ENCODE measurements around the gene FREM2.

Gene FREM2

GRCh38 chr13:38830442-38831045 is 143.7 kb downstream of the FREM2 start:
- DNase-seq = no peak

- DNase-seq = no peak
Measured at GRCh38 chr13:38844581-38844980, 157.7 kb downstream of the FREM2 start.

- DNase-seq = no peak
Measured at GRCh38 chr13:38848360-38848759, 161.5 kb downstream of the FREM2 start.

GRCh38 chr13:38849315-38849714 is 162.4 kb downstream of the FREM2 start:
- no peak for DNase-seq

- DNase-seq = no peak
Measured at GRCh38 chr13:38850868-38851626, 164.2 kb downstream of the FREM2 start.

- DNase-seq = no peak
Measured at GRCh38 chr13:38854226-38854625, 167.3 kb downstream of the FREM2 start.

GRCh38 chr13:38856065-38856464 is 169.2 kb downstream of the FREM2 start:
- DNase-seq = no peak

GRCh38 chr13:38862443-38862842 is 175.6 kb downstream of the FREM2 start:
- no peak for DNase-seq

- DNase-seq = no peak
Measured at GRCh38 chr13:38863536-38863935, 176.7 kb downstream of the FREM2 start.

- peak in 1 of 2 experiments; percentile 0 for DNase-seq
Measured at GRCh38 chr13:38866649-38867048, 179.8 kb downstream of the FREM2 start.

GRCh38 chr13:38868399-38868798 is 181.5 kb downstream of the FREM2 start:
- no peak for DNase-seq

GRCh38 chr13:38868870-38869269 is 182.0 kb downstream of the FREM2 start:
- DNase-seq = no peak

GRCh38 chr13:38871275-38871674 is 184.4 kb downstream of the FREM2 start:
- no peak for DNase-seq

- peak; percentile 2 to 9 for DNase-seq
Measured at GRCh38 chr13:38872693-38873092, 185.8 kb downstream of the FREM2 start.

GRCh38 chr13:38875186-38875875 is 188.5 kb downstream of the FREM2 start:
- DNase-seq = no peak

GRCh38 chr13:38879278-38879677 is 192.4 kb downstream of the FREM2 start:
- DNase-seq = no peak

- no peak for DNase-seq
Measured at GRCh38 chr13:38879786-38880185, 192.9 kb downstream of the FREM2 start.

GRCh38 chr13:38880397-38880796 is 193.5 kb downstream of the FREM2 start:
- no peak for DNase-seq

GRCh38 chr13:38883783-38884182 is 196.9 kb downstream of the FREM2 start:
- no peak for DNase-seq

- DNase-seq = no peak
Measured at GRCh38 chr13:38888309-38888708, 201.4 kb downstream of the FREM2 start.

GRCh38 chr13:38895075-38895474 is 208.2 kb downstream of the FREM2 start:
- DNase-seq = no peak

- DNase-seq = no peak
Measured at GRCh38 chr13:38897521-38897920, 210.6 kb downstream of the FREM2 start.

- no peak for DNase-seq
Measured at GRCh38 chr13:38898481-38898880, 211.6 kb downstream of the FREM2 start.

- DNase-seq = no peak
Measured at GRCh38 chr13:38899571-38899970, 212.7 kb downstream of the FREM2 start.

Data from Kasumi-1 (cell line).